Activated CD4-positive, CD25-positive, alpha-beta regulatory T cell (primary cell): Measurements from ENCODE around the gene MED19.
A peak's percentile ranks its signal among the peaks of the same experiment; 100 is the strongest.
"Not testable (repeated sequence)": the region's sequence is repeated elsewhere in the genome, so short reads cannot be mapped to it uniquely, and the experiment has no call there.

ENCODE experiments used
- DNase-seq, 4 experiments: peaks; one replicate each; lab custom pipeline; 2025; lab: John Stamatoyannopoulos, UW

MED19 gene

GRCh38 chr11:57711414-57712255 lies at the start of gene MED19:
TSS of gene MED19 (minus strand) at chr11:57712215. CDS start at chr11:57712179, 36 bp downstream.
- peak; percentile 59 to 68 (median 61) for DNase-seq

- no peak for DNase-seq
Measured at GRCh38 chr11:57758174-57758573, 46.2 kb upstream of the MED19 start.

- DNase-seq = no peak
Measured at GRCh38 chr11:57752954-57753353, 40.9 kb upstream of the MED19 start.

- DNase-seq = no peak
Measured at GRCh38 chr11:57751676-57752253, 39.8 kb upstream of the MED19 start, which contains the start of gene BTBD18. TSS of gene BTBD18 (minus strand) at chr11:57751819. CDS start at chr11:57751188, 631 bp downstream.

- DNase-seq = no peak
Measured at GRCh38 chr11:57751176-57751575, 39.2 kb upstream of the MED19 start.

GRCh38 chr11:57746920-57747319 lies 34.9 kb upstream of the MED19 start:
- DNase-seq = no peak

- DNase-seq = no peak
Measured at GRCh38 chr11:57745206-57745605, 33.2 kb upstream of the MED19 start.

- no peak for DNase-seq
Measured at GRCh38 chr11:57744357-57744756, 32.3 kb upstream of the MED19 start.

- no peak for DNase-seq
Measured at GRCh38 chr11:57742087-57742452, 30.1 kb upstream of the MED19 start.

- DNase-seq = peak; percentile 78 to 84 (median 79)
Measured at GRCh38 chr11:57741132-57742086, 29.4 kb upstream of the MED19 start, which contains the start of gene SELENOH. TSS of gene SELENOH (plus strand) at chr11:57741491. CDS start at chr11:57741596, 105 bp downstream.

GRCh38 chr11:57735619-57736298 lies 23.7 kb upstream of the MED19 start:
- no peak for DNase-seq

GRCh38 chr11:57732661-57733060 lies 20.6 kb upstream of the MED19 start:
- DNase-seq = no peak

- no peak for DNase-seq
Measured at GRCh38 chr11:57729479-57729878, 17.5 kb upstream of the MED19 start.

GRCh38 chr11:57728829-57729228 lies 16.8 kb upstream of the MED19 start:
- no peak for DNase-seq

GRCh38 chr11:57727185-57727584 lies 15.2 kb upstream of the MED19 start:
- no peak for DNase-seq

- DNase-seq = not testable (repeated sequence)
Measured at GRCh38 chr11:57716726-57717125, 4.7 kb upstream of the MED19 start.

GRCh38 chr11:57713835-57714234 lies 1.8 kb upstream of the MED19 start:
- no peak for DNase-seq

GRCh38 chr11:57712256-57713150 lies 488 bp upstream of the MED19 start, which contains the start of gene TMX2:
TSS of gene TMX2 (plus strand) at chr11:57712593. CDS start at chr11:57712619, 26 bp downstream.
- DNase-seq = peak; percentile 63 to 82 (median 76)

GRCh38 chr11:57709802-57710367 lies 2.1 kb downstream of the MED19 start:
- no peak for DNase-seq

- not testable (repeated sequence) for DNase-seq
Measured at GRCh38 chr11:57705432-57705831, 6.6 kb downstream of the MED19 start.
